Measurements from ENCODE around the gene UGDH. TPM values are rescaled to one million over a fixed set of nuclear protein-coding genes. Genes with fewer than 3 reads are reported as not detected.

Gene UGDH
- total and polyA plus RNA-seq, 10 of the 15 experiments (the other 5 are each of a cell fraction or from before 2014, with no cell fraction given) = 11.1 to 60.3 (median 26.8) TPM

DNA sequence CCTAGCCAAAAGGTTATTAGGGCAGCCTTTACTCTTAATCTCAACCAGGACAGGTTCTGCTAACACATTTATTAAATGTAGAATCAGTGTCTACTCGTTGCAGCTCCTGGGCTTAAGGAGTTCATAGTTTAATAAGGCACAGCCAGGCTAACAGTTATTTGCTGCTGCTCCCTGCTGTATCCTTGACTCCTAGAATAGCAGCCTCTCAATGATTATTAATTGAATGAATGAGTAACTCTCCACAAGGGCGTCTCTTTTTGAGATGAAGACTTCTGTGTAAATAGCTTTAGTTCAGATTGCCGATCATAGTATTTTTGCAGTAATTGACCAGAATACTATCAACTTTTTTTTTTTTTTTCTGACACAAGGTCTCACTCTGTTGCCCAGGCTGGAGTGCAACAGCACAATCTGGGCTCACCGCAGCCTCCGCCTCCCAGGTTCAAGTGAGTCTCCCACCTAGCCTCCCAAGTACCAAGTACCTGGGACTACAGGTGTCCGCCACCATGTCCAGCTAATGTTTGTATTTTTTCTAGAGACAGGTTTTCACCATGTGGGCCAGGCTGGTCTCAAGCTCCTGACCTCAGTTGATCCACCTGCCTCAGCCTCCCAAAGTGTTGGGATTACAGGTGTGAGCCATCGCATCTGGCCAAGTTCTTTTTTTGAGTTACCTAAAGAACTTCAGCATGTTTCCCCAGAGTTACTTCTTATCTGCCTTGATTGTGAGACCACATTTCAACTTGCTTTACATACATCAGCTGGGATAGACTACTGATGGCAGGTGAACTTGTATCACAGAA lies 2.9 kb downstream of the UGDH start:
- FAIRE-seq (no peak), DNase-seq (ENCODE audit: low read depth, low spot score) (no peak), ATAC-seq (no peak)
- CTCF ChIA-PET = interaction anchor here (0.6 to 3.1 kb wide), 6 partner anchors 25 to 401 kb away, joined by 3 to 11 read pairs (median 4); no protein-coding TSS in a partner anchor
- POLR2A ChIA-PET = interaction anchor here (1.0 kb wide), 1 partner anchor 105 kb away, joined by 4 read pairs; no protein-coding TSS in a partner anchor
- H3K27ac ChIP-seq (ENCODE audit: control insufficient read depth, insufficient read depth) = no peak overlapping the region
- H2AFZ ChIP-seq (ENCODE audit: control insufficient read depth, low read depth, low read length) = no peak overlapping the region
- SMC1A ChIA-PET (ENCODE audit: uncharacterized antibody, unreplicated experiment) = interaction anchor here (0.6 to 3.0 kb wide), 12 partner anchors 10 to 350 kb away, joined by 3 to 10 read pairs (median 4); no protein-coding TSS in a partner anchor
- WGBS (ENCODE audit: insufficient coverage, insufficient replicate concordance, low lambda C conversion rate, missing lambda C conversion rate) = 85% methylated on average over 7 of the region's 7 CpGs
- no peak overlapping the region for H3K4me3 ChIP-seq
- TF ChIP-seq YBX1 (IDR thresholded peaks at IDR 0.05) (no peak), HDAC2 (IDR thresholded peaks at IDR 0.05) (no peak), JUND (IDR thresholded peaks at IDR 0.05; ENCODE audit: low read depth, low read length) (no peak)
- TF ChIP-seq, protein P1, sequence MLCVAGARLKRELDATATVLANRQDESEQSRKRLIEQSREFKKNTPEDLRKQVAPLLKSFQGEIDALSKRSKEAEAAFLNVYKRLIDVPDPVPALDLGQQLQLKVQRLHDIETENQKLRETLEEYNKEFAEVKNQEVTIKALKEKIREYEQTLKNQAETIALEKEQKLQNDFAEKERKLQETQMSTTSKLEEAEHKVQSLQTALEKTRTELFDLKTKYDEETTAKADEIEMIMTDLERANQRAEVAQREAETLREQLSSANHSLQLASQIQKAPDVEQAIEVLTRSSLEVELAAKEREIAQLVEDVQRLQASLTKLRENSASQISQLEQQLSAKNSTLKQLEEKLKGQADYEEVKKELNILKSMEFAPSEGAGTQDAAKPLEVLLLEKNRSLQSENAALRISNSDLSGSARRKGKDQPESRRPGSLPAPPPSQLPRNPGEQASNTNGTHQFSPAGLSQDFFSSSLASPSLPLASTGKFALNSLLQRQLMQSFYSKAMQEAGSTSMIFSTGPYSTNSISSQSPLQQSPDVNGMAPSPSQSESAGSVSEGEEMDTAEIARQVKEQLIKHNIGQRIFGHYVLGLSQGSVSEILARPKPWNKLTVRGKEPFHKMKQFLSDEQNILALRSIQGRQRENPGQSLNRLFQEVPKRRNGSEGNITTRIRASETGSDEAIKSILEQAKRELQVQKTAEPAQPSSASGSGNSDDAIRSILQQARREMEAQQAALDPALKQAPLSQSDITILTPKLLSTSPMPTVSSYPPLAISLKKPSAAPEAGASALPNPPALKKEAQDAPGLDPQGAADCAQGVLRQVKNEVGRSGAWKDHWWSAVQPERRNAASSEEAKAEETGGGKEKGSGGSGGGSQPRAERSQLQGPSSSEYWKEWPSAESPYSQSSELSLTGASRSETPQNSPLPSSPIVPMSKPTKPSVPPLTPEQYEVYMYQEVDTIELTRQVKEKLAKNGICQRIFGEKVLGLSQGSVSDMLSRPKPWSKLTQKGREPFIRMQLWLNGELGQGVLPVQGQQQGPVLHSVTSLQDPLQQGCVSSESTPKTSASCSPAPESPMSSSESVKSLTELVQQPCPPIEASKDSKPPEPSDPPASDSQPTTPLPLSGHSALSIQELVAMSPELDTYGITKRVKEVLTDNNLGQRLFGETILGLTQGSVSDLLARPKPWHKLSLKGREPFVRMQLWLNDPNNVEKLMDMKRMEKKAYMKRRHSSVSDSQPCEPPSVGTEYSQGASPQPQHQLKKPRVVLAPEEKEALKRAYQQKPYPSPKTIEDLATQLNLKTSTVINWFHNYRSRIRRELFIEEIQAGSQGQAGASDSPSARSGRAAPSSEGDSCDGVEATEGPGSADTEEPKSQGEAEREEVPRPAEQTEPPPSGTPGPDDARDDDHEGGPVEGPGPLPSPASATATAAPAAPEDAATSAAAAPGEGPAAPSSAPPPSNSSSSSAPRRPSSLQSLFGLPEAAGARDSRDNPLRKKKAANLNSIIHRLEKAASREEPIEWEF (IDR thresholded peaks at IDR 0.05; ENCODE audit: insufficient replicate concordance, low read depth, low read length) = no peak
- TF ChIP-seq, protein P2, sequence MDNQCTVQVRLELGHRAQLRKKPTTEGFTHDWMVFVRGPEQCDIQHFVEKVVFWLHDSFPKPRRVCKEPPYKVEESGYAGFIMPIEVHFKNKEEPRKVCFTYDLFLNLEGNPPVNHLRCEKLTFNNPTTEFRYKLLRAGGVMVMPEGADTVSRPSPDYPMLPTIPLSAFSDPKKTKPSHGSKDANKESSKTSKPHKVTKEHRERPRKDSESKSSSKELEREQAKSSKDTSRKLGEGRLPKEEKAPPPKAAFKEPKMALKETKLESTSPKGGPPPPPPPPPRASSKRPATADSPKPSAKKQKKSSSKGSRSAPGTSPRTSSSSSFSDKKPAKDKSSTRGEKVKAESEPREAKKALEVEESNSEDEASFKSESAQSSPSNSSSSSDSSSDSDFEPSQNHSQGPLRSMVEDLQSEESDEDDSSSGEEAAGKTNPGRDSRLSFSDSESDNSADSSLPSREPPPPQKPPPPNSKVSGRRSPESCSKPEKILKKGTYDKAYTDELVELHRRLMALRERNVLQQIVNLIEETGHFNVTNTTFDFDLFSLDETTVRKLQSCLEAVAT (IDR thresholded peaks at IDR 0.05) = 0 out of 2 replicates have a peak, but pooled peaks have one; percentile 17
- no peaks in the 10 kb centered on the region for H4K20me1 ChIP-seq (ENCODE audit: control insufficient read depth, insufficient read depth)
- H3K79me2 ChIP-seq (ENCODE audit: control insufficient read depth, insufficient read depth, low read length) = peaks cover 47% of the 10 kb centered on the region
- RAD21 ChIA-PET (ENCODE audit: unreplicated experiment) = interaction anchor here (0.6 to 1.5 kb wide), 3 partner anchors 11 to 114 kb away, joined by 3 to 4 read pairs (median 4); no protein-coding TSS in a partner anchor
- no peak overlapping the region for H3K9ac ChIP-seq (ENCODE audit: control insufficient read depth, insufficient read depth, low read length)
- H3K36me3 ChIP-seq (ENCODE audit: control insufficient read depth in 2 of 2, insufficient read depth in 2 of 2, low read length in 1 of 2) = peaks cover 0 to 4% of the 10 kb centered on the region in 2 experiments; a peak in 1 of 4 replicates
- H3K4me2 ChIP-seq (ENCODE audit: control insufficient read depth, insufficient read depth) = peak overlapping the region; percentile 46
- H3K27me3 ChIP-seq (replicated peaks in 1 of 2; ENCODE audit: control insufficient read depth in 2 of 2, insufficient read depth in 2 of 2, low read length in 1 of 2) = no peaks in the 10 kb centered on the region
- in situ Hi-C loops (cut with MboI) (no loop called here), intact Hi-C loops (cut with micrococcal nuclease; ENCODE audit: unreplicated experiment) (no loop called here)
- H3K9me3 ChIP-seq (replicated peaks; ENCODE audit: control insufficient read depth, insufficient read depth, low read length) = no peaks in the 10 kb centered on the region
- BruUV-seq (replicated peaks) = no TSS peak
- peaks cover 3% of the 10 kb centered on the region for H3K4me1 ChIP-seq (ENCODE audit: control insufficient read depth, insufficient read depth, low read length)

Data from GM12878 (cell line).